ENCODE data around the gene SYT6. TPM values are rescaled to one million over a fixed set of nuclear protein-coding genes. Genes with fewer than 3 reads are reported as not detected.

The SYT6 gene
- total RNA-seq, 1 donor from 2014 or later = not detected

DNA sequence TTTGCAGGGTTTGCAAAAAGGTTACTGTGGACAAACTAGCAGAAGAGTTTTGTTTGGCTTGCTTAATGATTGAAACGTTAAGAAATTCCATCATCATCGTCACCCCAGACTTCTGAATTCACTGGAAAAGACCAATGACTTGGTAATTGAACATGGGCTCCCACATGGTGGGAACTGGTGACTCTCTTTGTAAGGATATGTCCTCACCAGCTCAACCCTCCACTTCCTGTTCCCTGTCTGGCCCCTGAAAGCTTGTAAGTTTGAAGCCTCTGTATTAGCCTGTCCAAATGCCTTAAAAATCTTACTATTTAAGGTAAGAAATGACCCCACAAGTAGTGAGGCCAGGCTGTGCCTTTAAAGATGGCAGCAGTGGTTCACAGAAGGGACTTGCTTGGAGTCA, 9.7 kb downstream of the SYT6 start:
- Histone ChIP-seq H3K27me3 (no peaks in the 10 kb centered on the region), H3K36me3 (no peaks in the 10 kb centered on the region), H3K9me3 (no peaks in the 10 kb centered on the region), H3K4me1 (no peaks in the 10 kb centered on the region), H3K27ac (no peak overlapping the region), H3K4me3 (no peak overlapping the region)
- intact Hi-C loops (cut with DNase I) = no loop called here
- TF ChIP-seq, protein P1, sequence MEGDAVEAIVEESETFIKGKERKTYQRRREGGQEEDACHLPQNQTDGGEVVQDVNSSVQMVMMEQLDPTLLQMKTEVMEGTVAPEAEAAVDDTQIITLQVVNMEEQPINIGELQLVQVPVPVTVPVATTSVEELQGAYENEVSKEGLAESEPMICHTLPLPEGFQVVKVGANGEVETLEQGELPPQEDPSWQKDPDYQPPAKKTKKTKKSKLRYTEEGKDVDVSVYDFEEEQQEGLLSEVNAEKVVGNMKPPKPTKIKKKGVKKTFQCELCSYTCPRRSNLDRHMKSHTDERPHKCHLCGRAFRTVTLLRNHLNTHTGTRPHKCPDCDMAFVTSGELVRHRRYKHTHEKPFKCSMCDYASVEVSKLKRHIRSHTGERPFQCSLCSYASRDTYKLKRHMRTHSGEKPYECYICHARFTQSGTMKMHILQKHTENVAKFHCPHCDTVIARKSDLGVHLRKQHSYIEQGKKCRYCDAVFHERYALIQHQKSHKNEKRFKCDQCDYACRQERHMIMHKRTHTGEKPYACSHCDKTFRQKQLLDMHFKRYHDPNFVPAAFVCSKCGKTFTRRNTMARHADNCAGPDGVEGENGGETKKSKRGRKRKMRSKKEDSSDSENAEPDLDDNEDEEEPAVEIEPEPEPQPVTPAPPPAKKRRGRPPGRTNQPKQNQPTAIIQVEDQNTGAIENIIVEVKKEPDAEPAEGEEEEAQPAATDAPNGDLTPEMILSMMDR (IDR thresholded peaks at IDR 0.05) = no peak
- TF ChIP-seq POLR2AphosphoS5 (IDR thresholded peaks at IDR 0.05; ENCODE audit: insufficient read depth in 1 of 2, low read depth in 1 of 2) = no peak
- TF ChIP-seq POLR2A (IDR thresholded peaks at IDR 0.05) = no peak
- DNase-seq (ENCODE audit: extremely low spot score in 2 of 2) = no peak

DNA sequence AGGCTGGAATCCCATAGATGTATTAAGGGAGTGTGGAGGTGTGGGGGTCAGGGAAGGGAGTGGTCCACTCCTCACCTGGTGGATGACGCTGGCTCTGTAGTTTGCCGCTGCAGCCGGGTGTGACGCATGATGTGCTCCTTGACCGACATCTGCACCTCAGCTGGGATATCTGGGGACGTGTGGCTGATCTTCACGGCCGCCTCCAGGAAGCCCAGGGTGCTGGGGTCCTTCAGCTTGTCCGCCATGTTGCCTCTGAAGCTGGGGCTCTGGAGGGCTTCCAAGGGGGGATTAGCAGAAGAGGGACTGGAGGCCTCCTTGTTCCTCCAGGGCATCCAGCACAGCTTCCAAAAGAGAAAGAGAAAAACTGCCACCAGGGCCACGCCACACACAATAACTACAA, 14.1 kb downstream of the SYT6 start:
- Histone ChIP-seq H3K4me1 (no peaks in the 10 kb centered on the region), H3K27me3 (no peaks in the 10 kb centered on the region), H3K36me3 (no peaks in the 10 kb centered on the region), H3K27ac (no peak overlapping the region), H3K4me3 (no peak overlapping the region), H3K9me3 (no peaks in the 10 kb centered on the region)
- TF ChIP-seq POLR2AphosphoS5 (IDR thresholded peaks at IDR 0.05; ENCODE audit: insufficient read depth in 1 of 2, low read depth in 1 of 2) (no peak), POLR2A (IDR thresholded peaks at IDR 0.05) (no peak)
- TF ChIP-seq, protein P1 (IDR thresholded peaks at IDR 0.05) = no peak
- intact Hi-C loops (cut with DNase I) = no loop called here
- no peak for DNase-seq (ENCODE audit: extremely low spot score in 2 of 2)

DNA sequence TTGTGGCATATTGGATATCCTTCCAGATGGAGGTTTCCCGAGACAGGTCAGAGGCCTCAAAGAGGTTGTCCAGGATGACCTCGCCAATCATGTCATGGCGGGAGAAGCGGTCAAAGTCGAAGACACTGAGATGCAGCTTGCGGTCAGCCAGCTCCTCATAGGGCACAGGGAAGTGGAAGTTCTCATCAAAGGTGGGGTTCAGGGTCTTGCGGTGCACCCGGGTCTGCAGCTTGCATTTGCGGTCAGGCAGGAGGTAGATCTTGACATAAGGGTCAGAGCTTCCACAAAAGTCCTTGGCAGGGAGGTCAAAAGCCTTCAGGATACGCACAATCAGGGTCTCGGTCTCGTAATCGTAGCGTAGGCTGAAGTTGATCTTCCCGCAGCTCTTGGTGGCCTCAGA, 16.2 kb downstream of the SYT6 start:
- no peaks in the 10 kb centered on the region for H3K27me3 ChIP-seq
- no peak overlapping the region for H3K4me3 ChIP-seq
- no peak for DNase-seq (ENCODE audit: extremely low spot score in 2 of 2)
- TF ChIP-seq POLR2AphosphoS5 (IDR thresholded peaks at IDR 0.05; ENCODE audit: insufficient read depth in 1 of 2, low read depth in 1 of 2) = no peak
- TF ChIP-seq POLR2A (IDR thresholded peaks at IDR 0.05) = no peak
- TF ChIP-seq, protein P1 (IDR thresholded peaks at IDR 0.05) = no peak
- intact Hi-C loops (cut with DNase I) = no loop called here
- no peaks in the 10 kb centered on the region for H3K4me1 ChIP-seq
- no peaks in the 10 kb centered on the region for H3K9me3 ChIP-seq
- no peak overlapping the region for H3K27ac ChIP-seq
- H3K36me3 ChIP-seq = no peaks in the 10 kb centered on the region

DNA sequence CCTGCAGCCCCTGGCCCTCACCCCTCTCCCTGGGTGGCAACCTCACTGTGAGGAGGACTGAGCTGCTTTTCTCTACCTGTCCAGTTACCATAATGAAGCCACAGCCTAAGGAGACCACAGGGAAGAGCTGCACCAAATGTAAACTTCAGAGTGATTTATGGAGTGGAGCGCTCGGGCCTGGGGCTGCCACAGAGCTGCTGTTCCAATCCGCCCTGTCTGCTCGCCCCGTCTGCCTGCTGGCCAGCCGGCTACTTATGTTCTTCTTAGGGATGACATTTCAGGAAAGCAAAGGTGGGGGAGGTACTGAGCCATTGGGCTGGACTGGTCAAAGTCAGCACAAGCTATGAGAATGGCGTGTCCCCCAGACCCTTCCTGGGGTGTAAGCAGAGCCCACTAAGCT, 17.9 kb downstream of the SYT6 start:
- Histone ChIP-seq H3K27me3 (no peaks in the 10 kb centered on the region), H3K4me1 (no peaks in the 10 kb centered on the region), H3K9me3 (no peaks in the 10 kb centered on the region), H3K4me3 (no peak overlapping the region), H3K27ac (no peak overlapping the region), H3K36me3 (no peaks in the 10 kb centered on the region)
- intact Hi-C loops (cut with DNase I) = no loop called here
- TF ChIP-seq, protein P1 (IDR thresholded peaks at IDR 0.05) = no peak
- TF ChIP-seq POLR2A (IDR thresholded peaks at IDR 0.05) = no peak
- TF ChIP-seq POLR2AphosphoS5 (IDR thresholded peaks at IDR 0.05; ENCODE audit: insufficient read depth in 1 of 2, low read depth in 1 of 2) = no peak
- DNase-seq (ENCODE audit: extremely low spot score in 2 of 2) = no peak

- TF ChIP-seq, protein P1 (IDR thresholded peaks at IDR 0.05) = no peak
- no peak for TF ChIP-seq POLR2AphosphoS5 (IDR thresholded peaks at IDR 0.05; ENCODE audit: insufficient read depth in 1 of 2, low read depth in 1 of 2)
- TF ChIP-seq POLR2A (IDR thresholded peaks at IDR 0.05) = no peak
- Histone ChIP-seq H3K27ac (no peak overlapping the region), H3K27me3 (no peaks in the 10 kb centered on the region), H3K36me3 (no peaks in the 10 kb centered on the region), H3K4me1 (no peaks in the 10 kb centered on the region), H3K4me3 (no peak overlapping the region), H3K9me3 (no peaks in the 10 kb centered on the region)
- no peak for DNase-seq (ENCODE audit: extremely low spot score in 2 of 2)
- intact Hi-C loops (cut with DNase I) = no loop called here
Measured at GRCh38 chr1:114134518-114134917, 19.2 kb downstream of the SYT6 start.
